Measurements from ENCODE around the gene KEAP1. TPM values are rescaled to one million over a fixed set of nuclear protein-coding genes. Genes with fewer than 3 reads are reported as not detected.

The KEAP1 gene
- total RNA-seq, 4 donors from 2014 or later = 44.3 to 75.8 (median 69.9) TPM

- Histone ChIP-seq H3K27me3 (peaks cover 20% of the 10 kb centered on the region), H3K4me3 (no peak overlapping the region), H3K36me3 (no peaks in the 10 kb centered on the region), H3K9me3 (no peaks in the 10 kb centered on the region), H3K27ac (no peak overlapping the region), H3K4me1 (peaks cover 18% of the 10 kb centered on the region)
- no peak for TF ChIP-seq CTCF (IDR thresholded peaks at IDR 0.05)
- TF ChIP-seq POLR2A (IDR thresholded peaks at IDR 0.05) = no peak
- no peak for TF ChIP-seq EP300 (IDR thresholded peaks at IDR 0.05)
- no peak for TF ChIP-seq POLR2AphosphoS5 (IDR thresholded peaks at IDR 0.05)
- WGBS = 93% methylated on average over 16 of the region's 16 CpGs
- DNase-seq (ENCODE audit: low spot score in 2 of 2) = no peak
These were observed 4.9 kb upstream of the KEAP1 start for GRCh38 chr19:10508036-10508435.

GRCh38 chr19:10505583-10506229 is 2.5 kb upstream of the KEAP1 start:
- Histone ChIP-seq H3K4me3 (no peak overlapping the region), H3K4me1 (peaks cover 31% of the 10 kb centered on the region), H3K9me3 (no peaks in the 10 kb centered on the region), H3K36me3 (no peaks in the 10 kb centered on the region), H3K27ac (no peak overlapping the region), H3K27me3 (peaks cover 12% of the 10 kb centered on the region)
- WGBS = 28% methylated on average over 17 of the region's 17 CpGs
- TF ChIP-seq CTCF (IDR thresholded peaks at IDR 0.05) (peak; percentile 76 to 83), EP300 (IDR thresholded peaks at IDR 0.05) (no peak), POLR2A (IDR thresholded peaks at IDR 0.05) (no peak), POLR2AphosphoS5 (IDR thresholded peaks at IDR 0.05) (no peak)
- DNase-seq (ENCODE audit: low spot score in 2 of 2) = peak; percentile 83 to 91

- Histone ChIP-seq H3K9me3 (no peaks in the 10 kb centered on the region), H3K36me3 (peaks cover 24% of the 10 kb centered on the region), H3K4me3 (peak overlapping the region; percentile 87), H3K27me3 (no peaks in the 10 kb centered on the region), H3K27ac (peak overlapping the region; percentile 93), H3K4me1 (peaks cover 43% of the 10 kb centered on the region)
- DNase-seq (ENCODE audit: low spot score in 2 of 2) = peak; percentile 94 to 97
- 0% methylated on average over 1 of the region's 65 CpGs for WGBS
- TF ChIP-seq POLR2A (IDR thresholded peaks at IDR 0.05) = peak; percentile 68 to 70
- peak in 1 of 3 donors; percentile 42 for TF ChIP-seq POLR2AphosphoS5 (IDR thresholded peaks at IDR 0.05)
- no peak for TF ChIP-seq EP300 (IDR thresholded peaks at IDR 0.05)
- no peak for TF ChIP-seq CTCF (IDR thresholded peaks at IDR 0.05)
These were observed 593 bp downstream of the KEAP1 start for GRCh38 chr19:10502524-10503001.

- Histone ChIP-seq H3K9me3 (no peaks in the 10 kb centered on the region), H3K27ac (peak overlapping the region; percentile 93), H3K4me1 (peaks cover 43% of the 10 kb centered on the region), H3K27me3 (no peaks in the 10 kb centered on the region), H3K36me3 (peaks cover 29% of the 10 kb centered on the region), H3K4me3 (peak overlapping the region; percentile 87)
- peak; percentile 87 to 88 for DNase-seq (ENCODE audit: low spot score in 2 of 2)
- TF ChIP-seq EP300 (IDR thresholded peaks at IDR 0.05) (no peak), POLR2AphosphoS5 (IDR thresholded peaks at IDR 0.05) (no peak), POLR2A (IDR thresholded peaks at IDR 0.05) (no peak), CTCF (IDR thresholded peaks at IDR 0.05) (no peak)
- WGBS = 0% methylated on average over 20 of the region's 35 CpGs
These were observed 1.1 kb downstream of the KEAP1 start for GRCh38 chr19:10501971-10502523.

- H3K27ac ChIP-seq = no peak overlapping the region
These were observed 2.9 kb downstream of the KEAP1 start for GRCh38 chr19:10500247-10500592.

More at GRCh38 chr19:10500247-10500592, 2.9 kb downstream of the KEAP1 start:
- H3K9me3 ChIP-seq = no peaks in the 10 kb centered on the region
- H3K4me3 ChIP-seq = no peak overlapping the region
- peaks cover 43% of the 10 kb centered on the region for H3K4me1 ChIP-seq
- 97% methylated on average over 2 of the region's 2 CpGs for WGBS
- peaks cover 47% of the 10 kb centered on the region for H3K36me3 ChIP-seq
- H3K27me3 ChIP-seq = no peaks in the 10 kb centered on the region
- DNase-seq (ENCODE audit: low spot score in 2 of 2) = no peak
- TF ChIP-seq POLR2A (IDR thresholded peaks at IDR 0.05) = no peak
- no peak for TF ChIP-seq EP300 (IDR thresholded peaks at IDR 0.05)

Measured in suprapubic skin (tissue), 4 donors.